Measurements from ENCODE around the gene NLRP3. TPM values are rescaled to one million over a fixed set of nuclear protein-coding genes. Genes with fewer than 3 reads are reported as not detected.
"Not testable (repeated sequence)": the region's sequence is repeated elsewhere in the genome, so short reads cannot be mapped to it uniquely, and the experiment has no call there.

NLRP3 gene
- total RNA-seq, 1 donor from 2014 or later: 1.4 TPM

GRCh38 chr1:247470942-247471429 is 55.0 kb downstream of the NLRP3 start:
- not testable (repeated sequence) for DNase-seq

DNA sequence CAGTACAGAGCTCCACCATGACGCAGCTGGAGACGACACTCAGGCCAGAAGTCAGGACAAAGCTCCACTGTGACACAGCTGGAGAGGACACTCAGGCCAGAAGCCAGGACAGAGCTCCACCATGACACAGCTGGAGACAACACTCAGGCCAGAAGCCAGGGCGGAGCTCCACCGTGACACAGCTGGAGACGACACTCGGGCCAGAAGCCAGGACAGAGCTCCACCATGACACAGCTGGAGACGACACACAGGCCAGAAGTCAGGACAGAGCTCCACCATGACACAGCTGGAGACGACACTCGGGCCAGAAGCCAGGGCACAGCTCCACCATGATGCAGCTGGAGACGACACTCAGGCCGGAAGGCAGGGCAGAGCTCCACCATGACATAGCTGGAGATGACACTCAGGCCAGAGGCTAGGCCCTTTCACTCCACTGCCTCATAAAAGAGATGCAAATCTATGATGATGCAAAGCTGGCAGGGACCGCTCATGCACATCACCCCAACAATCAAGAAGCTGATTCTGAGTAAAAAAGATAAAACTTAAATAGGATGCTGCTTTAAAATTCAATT is 55.6 kb downstream of the NLRP3 start:
- DNase-seq: no peak

DNA sequence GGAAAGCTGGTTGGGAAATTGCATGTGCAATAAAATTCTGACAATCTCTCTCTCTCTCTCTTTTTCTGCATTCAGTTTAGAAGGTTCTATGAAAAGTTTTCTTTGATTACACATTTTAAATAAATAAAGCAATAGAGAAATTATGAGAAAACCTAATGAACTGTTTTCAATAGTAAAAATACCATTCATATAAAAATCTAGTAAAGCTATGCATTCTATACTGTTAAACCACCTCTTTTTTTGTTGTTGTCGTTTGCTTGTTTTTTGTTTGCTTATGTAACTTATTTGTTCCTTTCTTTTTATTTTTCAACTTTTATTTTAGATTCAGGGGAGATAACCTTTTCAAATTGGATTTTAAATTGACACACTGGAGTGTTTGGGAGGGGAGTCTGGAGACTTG is 56.1 kb downstream of the NLRP3 start:
- DNase-seq: no peak

- no peak for DNase-seq
Measured at GRCh38 chr1:247474367-247474766, 58.4 kb downstream of the NLRP3 start.

DNA sequence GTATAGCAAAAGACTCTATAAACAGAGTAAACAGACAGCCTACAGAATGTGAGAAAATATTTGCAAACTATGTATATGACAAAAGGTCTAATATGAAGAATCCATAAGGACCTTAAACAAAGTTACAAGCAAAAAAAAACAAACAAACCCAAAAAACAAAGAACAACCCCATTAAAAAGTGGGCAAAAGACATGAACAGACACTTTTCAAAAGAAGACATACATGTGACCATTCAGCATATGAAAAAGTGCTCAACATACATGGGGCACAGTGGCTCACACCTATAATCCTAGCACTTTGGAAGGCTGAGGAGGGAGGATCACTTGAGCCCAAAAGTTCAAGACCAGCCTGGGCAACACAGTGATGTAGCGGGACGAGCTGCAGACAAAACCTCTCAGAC is 59.8 kb downstream of the NLRP3 start:
- no peak for DNase-seq

DNA sequence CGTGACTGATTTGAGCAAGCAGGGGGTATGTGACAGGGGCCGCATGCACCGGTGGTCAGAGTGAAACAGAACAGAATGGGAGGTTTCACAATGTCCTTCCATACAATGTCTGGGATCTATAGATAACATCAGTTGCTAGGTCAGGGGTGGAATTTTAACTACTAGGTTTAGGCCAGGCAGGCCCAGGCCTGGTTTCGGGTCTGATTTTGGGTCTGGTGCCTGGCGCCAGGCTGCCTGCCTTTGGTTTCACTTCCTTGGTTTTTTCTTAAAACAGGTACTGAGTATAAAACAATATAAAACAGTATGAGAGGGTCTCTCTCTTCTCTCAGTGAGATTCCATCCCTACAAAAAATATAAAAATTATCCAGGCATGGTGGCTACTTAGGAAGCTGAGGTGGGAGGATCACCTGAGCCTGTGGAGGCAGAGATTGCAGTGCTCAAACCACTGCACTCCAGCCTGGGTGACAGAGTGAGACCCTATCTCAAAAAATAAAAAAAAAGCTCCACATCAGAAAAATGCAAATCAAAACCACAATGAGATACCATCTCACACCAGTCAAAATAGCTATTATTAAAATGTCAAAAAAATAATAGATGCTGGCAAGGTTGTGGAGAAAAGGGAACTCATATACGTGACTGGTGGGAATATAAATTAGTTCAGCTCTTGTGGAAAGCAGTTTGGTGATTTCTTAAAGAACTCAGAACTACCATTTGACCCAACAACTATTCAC is 60.5 kb downstream of the NLRP3 start:
- DNase-seq: not testable (repeated sequence)

- no peak for DNase-seq
Measured at GRCh38 chr1:247482747-247483146, 66.8 kb downstream of the NLRP3 start.

DNA sequence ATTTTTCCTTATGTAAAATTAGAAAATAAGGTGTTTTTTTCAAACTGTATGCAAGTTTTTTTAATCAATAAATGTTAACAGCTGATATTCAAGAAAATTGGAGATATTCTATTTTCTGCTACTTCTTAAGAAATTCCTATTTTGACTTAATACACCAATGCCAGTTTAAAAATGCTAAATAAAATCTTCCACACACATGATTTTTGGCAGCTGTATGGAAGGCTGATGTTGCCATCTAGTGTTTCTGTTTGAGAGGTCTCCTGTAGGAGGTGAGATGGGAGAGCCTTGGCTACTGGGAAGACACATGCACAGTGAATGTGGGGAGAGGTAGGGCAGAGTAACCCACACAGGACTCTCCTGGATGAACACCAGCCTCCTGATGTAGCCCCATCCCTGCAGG is 71.1 kb downstream of the NLRP3 start:
- DNase-seq: no peak

- no peak for DNase-seq
Measured at GRCh38 chr1:247491328-247491727, 75.4 kb downstream of the NLRP3 start.

- DNase-seq: no peak
Measured at GRCh38 chr1:247493106-247493505, 77.1 kb downstream of the NLRP3 start.

DNA sequence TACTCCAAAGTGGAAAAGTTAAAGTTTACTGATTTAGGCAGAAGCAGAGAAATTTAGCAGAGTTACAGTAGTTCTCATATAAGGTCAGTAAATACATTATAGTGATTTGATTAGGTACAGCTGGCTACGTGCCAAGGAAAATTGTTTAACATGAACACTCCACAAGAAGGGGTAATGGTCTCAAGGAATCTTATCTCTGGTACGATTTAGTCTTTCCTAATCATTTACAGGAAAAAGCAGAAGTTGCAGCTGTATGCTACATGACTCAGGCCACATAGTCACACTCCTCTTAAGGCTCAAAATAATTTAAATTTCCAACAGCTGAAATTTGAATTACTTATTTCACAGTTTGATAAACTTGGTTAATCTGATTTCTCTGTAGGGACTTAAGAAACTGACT is 78.8 kb downstream of the NLRP3 start:
- no peak for DNase-seq

DNA sequence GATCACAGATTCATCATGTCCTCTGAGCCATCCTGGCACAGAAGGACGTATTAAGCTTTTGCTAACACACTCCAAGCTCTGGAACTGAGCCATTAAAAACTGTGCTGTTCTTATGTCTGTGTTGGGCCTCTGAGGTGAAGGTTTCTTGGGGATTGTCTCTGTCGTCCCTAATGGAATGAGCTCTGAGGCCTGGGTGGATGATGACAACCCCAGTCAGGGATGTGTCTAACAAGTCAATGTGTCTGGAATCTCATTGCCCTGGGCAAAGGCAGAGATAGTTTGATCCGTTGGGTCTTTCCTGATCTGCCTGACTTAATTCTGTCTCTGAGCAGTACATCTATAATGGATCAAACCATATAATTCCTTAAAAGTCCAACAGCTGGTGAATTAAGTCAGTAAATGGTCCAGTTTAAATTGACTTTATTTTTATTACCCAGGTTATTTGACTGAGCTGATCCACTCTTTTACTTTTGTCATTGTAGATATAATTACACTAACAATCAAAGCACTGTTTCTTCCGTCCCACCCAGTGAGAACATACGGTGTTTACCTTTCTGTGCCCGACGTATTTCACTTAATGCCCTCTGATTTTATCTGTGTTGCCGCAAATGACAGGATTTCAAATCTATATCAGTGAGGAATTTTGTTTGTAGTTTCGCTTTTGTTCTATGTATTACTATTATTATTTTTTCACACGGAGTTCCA is 80.8 kb downstream of the NLRP3 start:
- no peak for DNase-seq

Other genes with a start within 250 kb of the NLRP3 start
- gene ZNF124, start 244.2 kb upstream of the NLRP3 start, total RNA-seq: 365 TPM
- not detected for gene VN1R5, start 160.1 kb upstream of the NLRP3 start, total RNA-seq
- 18.6 TPM for gene ZNF496, start 84.3 kb upstream of the NLRP3 start, total RNA-seq
- gene OR2B11, start 41.9 kb downstream of the NLRP3 start, total RNA-seq: not detected
- not detected for gene OR2C3, start 120.3 kb downstream of the NLRP3 start, total RNA-seq
- gene GCSAML, start 133.0 kb downstream of the NLRP3 start, total RNA-seq: under 0.01 TPM
- gene OR2G2, start 172.2 kb downstream of the NLRP3 start, total RNA-seq: not detected
- not detected for gene OR2G3, start 189.4 kb downstream of the NLRP3 start, total RNA-seq

Data from occipital lobe (tissue), 2 donors.